BJ (cell line): ENCODE measurements around the gene MBTPS2. TPM values are rescaled to one million over a fixed set of nuclear protein-coding genes. Genes with fewer than 3 reads are reported as not detected.
A peak's percentile ranks its signal among the peaks of the same experiment; 100 is the strongest.
"Not testable (repeated sequence)": the region's sequence is repeated elsewhere in the genome, so short reads cannot be mapped to it uniquely, and the experiment has no call there.

Experiments used
- CTCF ChIA-PET: fragments of 350-600 bp; formaldehyde crosslinking; extraction: SDS; loops from one replicate; lab custom pipeline; 2021; ENCODE audit warnings: antibody characterized with exemption, inconsistent platforms; lab: Yijun Ruan, JAX
- POLR2A ChIA-PET: fragments of 300-600 bp; sonication (Branson Sonifier 250); formaldehyde crosslinking; extraction: SDS; loops from one replicate; lab custom pipeline; 2021; ENCODE audit warnings: antibody characterized with exemption; lab: Charles Lee
- DNase-seq: peaks from one replicate; pipeline ENCODE4 v3.0.0-alpha.2; 2011; ENCODE audit warnings: low read depth
- H3K27me3 ChIP-seq: 2 replicates; pipeline ENCODE4 v1.6.0; 2011; ENCODE audit warnings: low read length; ENCODE audit not compliant: control insufficient read depth, insufficient read depth
- H3K36me3 ChIP-seq: 2 replicates; pipeline ENCODE4 v1.5.1; 2011; ENCODE audit warnings: low read length; ENCODE audit not compliant: control insufficient read depth, insufficient read depth
- H3K4me3 ChIP-seq: 2 replicates; pipeline ENCODE4 v1.5.1; 2011; ENCODE audit warnings: low read depth, mild to moderate bottlenecking, control low read depth, low read length
- CTCF ChIP-seq: IDR thresholded peaks from 2 replicates; pipeline ENCODE4 v1.5.1; 2011; ENCODE audit warnings: low read depth, mild to moderate bottlenecking, control low read depth, inconsistent platforms, low read length, moderate library complexity; ENCODE audit not compliant: insufficient read depth
- polyA plus RNA-seq: library from polyadenylated mRNA; depleted of rRNA; stranded (reverse); fragments of >200 nt; gene quantifications from 2 replicates; pipeline ENCODE4 v1.2.3, GENCODE V29; 2011

MBTPS2 gene
- polyA plus RNA-seq, 1 experiment, result 14.6 TPM

GRCh38 chrX:21816136-21816535 lies 23.3 kb upstream of the MBTPS2 start:
- Histone ChIP-seq H3K4me3 (no peak overlapping the region), H3K27me3 (no peaks in the 10 kb centered on the region), H3K36me3 (no peaks in the 10 kb centered on the region)
- TF ChIP-seq CTCF, result no peak
- ChIA-PET CTCF (no interaction called here), POLR2A (no interaction called here)
- DNase-seq, result no peak

- CTCF ChIA-PET, H3K36me3 ChIP-seq, DNase-seq, POLR2A ChIA-PET, H3K4me3 ChIP-seq, H3K27me3 ChIP-seq: not testable (repeated sequence)
These were observed 19.2 kb upstream of the MBTPS2 start for GRCh38 chrX:21820170-21820569.

- DNase-seq, result no peak
- Histone ChIP-seq H3K36me3 (no peaks in the 10 kb centered on the region), H3K4me3 (no peak overlapping the region), H3K27me3 (no peaks in the 10 kb centered on the region)
- POLR2A ChIA-PET, result no interaction called here
- TF ChIP-seq CTCF, result no peak
- CTCF ChIA-PET, result no interaction called here
These were observed 17.5 kb upstream of the MBTPS2 start for GRCh38 chrX:21821875-21822274.

- CTCF ChIA-PET, result no interaction called here
- no peak for DNase-seq
- no peak overlapping the region for H3K4me3 ChIP-seq
- no peaks in the 10 kb centered on the region for H3K27me3 ChIP-seq
- no peaks in the 10 kb centered on the region for H3K36me3 ChIP-seq
- TF ChIP-seq CTCF, result no peak
- POLR2A ChIA-PET, result no interaction called here
These were observed 7.9 kb upstream of the MBTPS2 start for GRCh38 chrX:21831496-21831895.

- Histone ChIP-seq H3K27me3 (no peaks in the 10 kb centered on the region), H3K36me3 (no peaks in the 10 kb centered on the region), H3K4me3 (no peak overlapping the region)
- no peak for TF ChIP-seq CTCF
- CTCF ChIA-PET, result no interaction called here
- DNase-seq, result no peak
- POLR2A ChIA-PET, result no interaction called here
These were observed 2.4 kb upstream of the MBTPS2 start for GRCh38 chrX:21837056-21837455.

- POLR2A ChIA-PET, result no interaction called here
- CTCF ChIA-PET, result interaction anchor here (2.8 kb wide), 1 partner anchor 137 kb away, joined by 12 read pairs; no protein-coding TSS in a partner anchor
- DNase-seq, result no peak
- TF ChIP-seq CTCF, result no peak
- Histone ChIP-seq H3K27me3 (no peaks in the 10 kb centered on the region), H3K4me3 (peak overlapping the region; percentile 79), H3K36me3 (no peaks in the 10 kb centered on the region)
These were observed 482 bp upstream of the MBTPS2 start for GRCh38 chrX:21838937-21839333.
